Loucy (cell line): Measurements from ENCODE around the gene ARL13A.
"Not testable (repeated sequence)": the region's sequence is repeated elsewhere in the genome, so short reads cannot be mapped to it uniquely, and the experiment has no call there.

ENCODE experiments used
- CTCF ChIP-seq: fragments of 200-600 bp; sonication (generic); conservative IDR thresholded peaks from 2 replicates; pipeline ENCODE4 v1.5.1; 2014; ENCODE audit warnings: mild to moderate bottlenecking, antibody characterized with exemption, low read length
- EZH2phosphoT487 ChIP-seq: fragments of 200-600 bp; IDR thresholded peaks from 2 replicates; pipeline ENCODE4 v1.6.1; 2018; ENCODE audit warnings: antibody characterized with exemption, mild to moderate bottlenecking, moderate library complexity, borderline replicate concordance

- TF ChIP-seq CTCF, EZH2phosphoT487: not testable (repeated sequence)
These were observed 42.5 kb downstream of the ARL13A start for GRCh38 chrX:101012031-101012430.
